HG02759 (cell line): Measurements from ENCODE around the gene CCNYL1.
A peak's percentile ranks its signal among the peaks of the same experiment; 100 is the strongest.
"Not testable (repeated sequence)": the region's sequence is repeated elsewhere in the genome, so short reads cannot be mapped to it uniquely, and the experiment has no call there.

Experiments used
- ATAC-seq: cut with Tn5 transposase; IDR thresholded peaks from one replicate; pipeline ENCODE4 v1.9.1; 2021; ENCODE audit warnings: mild to moderate bottlenecking, moderate library complexity; ENCODE audit not compliant: unreplicated experiment

CCNYL1 gene

GRCh38 chr2:207710814-207711740 lies at the start of gene CCNYL1:
TSS of gene CCNYL1 (plus strand) at chr2:207711640. CDS start at chr2:207711897, 257 bp downstream.
- ATAC-seq, result peak; percentile 96

- peak; percentile 94 for ATAC-seq
Observed at GRCh38 chr2:207662203-207662602, 49.2 kb upstream of the CCNYL1 start.

GRCh38 chr2:207663870-207664545 lies 47.4 kb upstream of the CCNYL1 start:
- no peak for ATAC-seq

- ATAC-seq, result no peak
Observed at GRCh38 chr2:207670887-207671286, 40.6 kb upstream of the CCNYL1 start.

GRCh38 chr2:207673431-207673830 lies 38.0 kb upstream of the CCNYL1 start:
- ATAC-seq, result no peak

- ATAC-seq, result no peak
Observed at GRCh38 chr2:207674266-207674774, 37.1 kb upstream of the CCNYL1 start.

- ATAC-seq, result no peak
Observed at GRCh38 chr2:207674826-207675225, 36.6 kb upstream of the CCNYL1 start.

GRCh38 chr2:207676827-207677354 lies 34.5 kb upstream of the CCNYL1 start:
- peak; percentile 74 for ATAC-seq

GRCh38 chr2:207681431-207681830 lies 30.0 kb upstream of the CCNYL1 start:
- peak; percentile 41 for ATAC-seq

GRCh38 chr2:207682557-207682956 lies 28.9 kb upstream of the CCNYL1 start:
- ATAC-seq, result no peak

- no peak for ATAC-seq
Observed at GRCh38 chr2:207683438-207683837, 28.0 kb upstream of the CCNYL1 start.

- ATAC-seq, result no peak
Observed at GRCh38 chr2:207683879-207684627, 27.4 kb upstream of the CCNYL1 start.

GRCh38 chr2:207686812-207687211 lies 24.6 kb upstream of the CCNYL1 start:
- ATAC-seq, result no peak

- ATAC-seq, result no peak
Observed at GRCh38 chr2:207688597-207688996, 22.8 kb upstream of the CCNYL1 start.

- not testable (repeated sequence) for ATAC-seq
Observed at GRCh38 chr2:207690845-207691461, 20.5 kb upstream of the CCNYL1 start.

- ATAC-seq, result peak; percentile 69
Observed at GRCh38 chr2:207692206-207693065, 19.0 kb upstream of the CCNYL1 start.

- no peak for ATAC-seq
Observed at GRCh38 chr2:207693641-207694249, 17.7 kb upstream of the CCNYL1 start.

- no peak for ATAC-seq
Observed at GRCh38 chr2:207694811-207695281, 16.6 kb upstream of the CCNYL1 start.

GRCh38 chr2:207695293-207695692 lies 16.1 kb upstream of the CCNYL1 start:
- no peak for ATAC-seq
